H1 (cell line): ENCODE measurements around the gene PALM2AKAP2. TPM values are rescaled to one million over a fixed set of nuclear protein-coding genes. Genes with fewer than 3 reads are reported as not detected.

Experiments used
- ASH2L ChIP-seq: fragments of 200-600, 300-600 bp; sonication (generic); IDR thresholded peaks from one replicate; pipeline ENCODE4 v1.7.1; 2017; ENCODE audit warnings: low read length
- CBX5 ChIP-seq: fragments of 300-800, 300-1000 bp; sonication (generic); IDR thresholded peaks from 2 replicates; pipeline ENCODE4 v1.7.1; 2016; ENCODE audit warnings: antibody characterized with exemption, low read length, low read depth
- CHD7 ChIP-seq: fragments of 300-600 bp; sonication (generic); IDR thresholded peaks from 2 replicates; pipeline ENCODE4 v1.7.1; 2012; ENCODE audit warnings: low read length, moderate library complexity, mild to moderate bottlenecking, inconsistent platforms; ENCODE audit not compliant: insufficient replicate concordance
- CTBP2 ChIP-seq: IDR thresholded peaks from 2 replicates; pipeline ENCODE4 v1.7.0; 2011; ENCODE audit warnings: borderline replicate concordance, mild to moderate bottlenecking, moderate library complexity, mixed read lengths, low read length; ENCODE audit not compliant: insufficient read depth, insufficient read length
- HDAC6 ChIP-seq: IDR thresholded peaks from one replicate; pipeline ENCODE4 v1.7.1; 2012; ENCODE audit warnings: low read depth, mild to moderate bottlenecking, inconsistent platforms, low read length, moderate library complexity
- POLR2A ChIP-seq, 2 experiments: IDR thresholded peaks; 1 replicate in 1 of 2; 2 replicates in 1 of 2; pipeline ENCODE4 v1.6.1; 2011; ENCODE audit warnings: low read depth in 2 of 2, low read length in 2 of 2, mild to moderate bottlenecking in 2 of 2; ENCODE audit errors: control extremely low read depth in 1 of 2
- RAD21 ChIP-seq, 2 experiments: IDR thresholded peaks in 1 of 2; conservative IDR thresholded peaks in 1 of 2; 2 replicates each; pipeline ENCODE4 v1.6.1; 2011; ENCODE audit warnings: low read depth in 2 of 2, low read length in 2 of 2, improper control_type of control experiment in 1 of 2, inconsistent platforms in 1 of 2, mild to moderate bottlenecking in 1 of 2, moderate library complexity in 1 of 2
- RBBP5 ChIP-seq: IDR thresholded peaks from 2 replicates; pipeline ENCODE4 v1.7.1; 2012; ENCODE audit warnings: low read depth, mild to moderate bottlenecking, inconsistent platforms, low read length, moderate library complexity, borderline replicate concordance
- RFX5 ChIP-seq: IDR thresholded peaks from 2 replicates; pipeline ENCODE4 v1.6.1; 2011; ENCODE audit warnings: low read depth, low read length, improper control_type of control experiment, borderline replicate concordance
- RNF2 ChIP-seq: fragments of 200-900, 300-1000 bp; sonication (generic); IDR thresholded peaks from 2 replicates; pipeline ENCODE4 v1.7.1; 2016; ENCODE audit warnings: borderline replicate concordance, low read depth, mild to moderate bottlenecking, antibody characterized with exemption, low read length; ENCODE audit not compliant: poor library complexity, severe bottlenecking; ENCODE audit errors: missing control alignments
- SP1 ChIP-seq: IDR thresholded peaks from 2 replicates; pipeline ENCODE4 v1.6.1; 2011; ENCODE audit warnings: low read depth, low read length
- polyA plus RNA-seq, 7 experiments: library from polyadenylated mRNA; depleted of rRNA in 3 of 7; stranded (reverse) in 5 of 7; unstranded in 2 of 7; fragments of >200 nt in 5 of 7; fragments of 200-250 nt in 2 of 7; gene quantifications; 1 replicate in 5 of 7; 2 replicates in 1 of 7; 4 replicates in 1 of 7; pipeline versions ENCODE4 v1.2.1 to v1.2.3, GENCODE V29; 2011 to 2013; ENCODE audit warnings: missing spikeins in 2 of 7, mixed read lengths in 2 of 7
- total RNA-seq: library from RNA; stranded (reverse); fragmentation: NEBNext Ultra II Directional; extraction: Animal tissue kit (Norgen Biotek cat#: 25700); gene quantifications from 2 replicates; pipeline ENCODE4 v1.2.1, GENCODE V29; 2021

Gene PALM2AKAP2
- total and polyA plus RNA-seq, 2 of the 8 experiments (the other 6 are each of a cell fraction or from before 2014, with no cell fraction given): 0.38 to 20.5 TPM

GRCh38 chr9:109789556-109789955, 9.6 kb downstream of the PALM2AKAP2 start (continued):
- TF ChIP-seq CHD7 (no peak), ASH2L (no peak), HDAC6 (no peak), POLR2A (IDR thresholded peaks at IDR 0.05; ENCODE audit: control extremely low read depth in 1 of 2, low read depth in 2 of 2, low read length in 2 of 2) (no peak), RAD21 (IDR thresholded peaks at IDR 0.05 in 1 of 2, conservative IDR thresholded peaks at IDR 0.05 in 1 of 2; ENCODE audit: low read depth in 2 of 2, low read length in 2 of 2) (no peak), SP1 (no peak), RFX5 (no peak), CBX5 (no peak), RBBP5 (no peak), CTBP2 (no peak), RNF2 (no peak)
